ENCODE results near the gene CCDC112. TPM values are rescaled to one million over a fixed set of nuclear protein-coding genes. Genes with fewer than 3 reads are reported as not detected.

Gene CCDC112, protein sequence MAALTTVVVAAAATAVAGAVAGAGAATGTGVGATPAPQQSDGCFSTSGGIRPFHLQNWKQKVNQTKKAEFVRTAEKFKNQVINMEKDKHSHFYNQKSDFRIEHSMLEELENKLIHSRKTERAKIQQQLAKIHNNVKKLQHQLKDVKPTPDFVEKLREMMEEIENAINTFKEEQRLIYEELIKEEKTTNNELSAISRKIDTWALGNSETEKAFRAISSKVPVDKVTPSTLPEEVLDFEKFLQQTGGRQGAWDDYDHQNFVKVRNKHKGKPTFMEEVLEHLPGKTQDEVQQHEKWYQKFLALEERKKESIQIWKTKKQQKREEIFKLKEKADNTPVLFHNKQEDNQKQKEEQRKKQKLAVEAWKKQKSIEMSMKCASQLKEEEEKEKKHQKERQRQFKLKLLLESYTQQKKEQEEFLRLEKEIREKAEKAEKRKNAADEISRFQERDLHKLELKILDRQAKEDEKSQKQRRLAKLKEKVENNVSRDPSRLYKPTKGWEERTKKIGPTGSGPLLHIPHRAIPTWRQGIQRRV
- 4.7 and 6.1 TPM in 2 replicates for total RNA-seq

GRCh38 chr5:115296124-115297022 lies at the start of gene CCDC112:
TSS of gene CCDC112 (minus strand) at chr5:115296654. CDS start at chr5:115296543, 111 bp downstream.

DNA sequence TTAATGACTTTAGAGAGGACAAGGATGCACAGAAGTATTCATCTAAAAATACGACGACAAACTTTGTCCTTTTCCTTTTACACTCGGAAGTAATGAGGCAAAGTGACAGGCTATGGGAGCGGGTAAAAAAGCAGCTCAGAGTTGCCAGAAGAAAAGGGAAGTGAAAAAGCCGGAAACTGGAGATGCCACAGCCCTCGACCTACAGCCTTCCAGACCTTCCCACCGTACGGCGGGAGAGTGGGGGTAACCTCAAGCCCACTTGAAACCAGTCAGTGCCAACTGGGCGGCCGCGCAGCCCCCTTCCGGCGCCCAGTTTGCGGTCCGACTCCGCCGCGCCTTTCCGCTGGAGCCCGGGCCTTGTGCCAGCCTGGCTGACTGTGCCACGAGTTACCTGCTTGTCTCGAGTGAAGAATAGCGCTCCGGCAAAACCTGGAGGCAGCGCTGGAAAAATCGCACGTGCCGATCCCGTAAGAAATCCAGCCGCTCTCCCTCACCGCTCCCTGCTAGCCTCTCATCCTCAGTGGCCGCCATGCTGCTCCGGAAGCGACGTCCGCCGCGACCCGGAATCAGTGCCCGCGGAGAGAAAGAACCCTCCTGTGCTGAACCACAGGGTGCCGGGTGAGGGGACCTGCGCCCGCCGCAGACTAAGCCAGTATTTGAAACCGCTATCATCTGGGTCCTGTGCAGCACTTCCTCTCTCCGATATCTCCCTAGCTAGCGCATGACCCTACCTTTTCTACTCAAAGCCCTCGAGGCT lies 34.0 kb downstream of the CCDC112 start, which contains the start of gene PGGT1B:
Gene PGGT1B (minus strand): TSS at position 557 of the 757 bp plus-strand sequence. CDS start 26 bp downstream, at position 531.

Small RNA genes lying within 50 kb of the gene (small RNA-seq; reads per million reads assigned to genes)
- gene HMGN1P15 (ENCODE audit: low replicate concordance) = not detected

Other genes starting within 250 kb of the CCDC112 start
- gene TRIM36, start 126.7 kb downstream of the CCDC112 start, total RNA-seq = 1.8 and 2.9 TPM in 2 replicates
- 9.4 and 20.0 TPM in 2 replicates for gene PGGT1B, start 33.8 kb downstream of the CCDC112 start, total RNA-seq
- gene FEM1C, start 248.1 kb upstream of the CCDC112 start, total RNA-seq = 14.0 and 17.8 TPM in 2 replicates

Data from placental pericyte (primary cell).